GM12875 (cell line): ENCODE measurements around the gene TRAPPC13.
"Not testable (repeated sequence)": the region's sequence is repeated elsewhere in the genome, so short reads cannot be mapped to it uniquely, and the experiment has no call there.

ENCODE experiments used
- H3K4me3 ChIP-seq: one replicate; pipeline ENCODE4 v1.5.1; 2011; ENCODE audit warnings: low read depth, low read length, control low read depth
- TF ChIP-seq, protein P1 (sequence below): IDR thresholded peaks from 2 replicates; pipeline ENCODE4 v1.5.1; 2011; ENCODE audit warnings: low read depth, mild to moderate bottlenecking, control low read depth, inconsistent platforms, low read length, moderate library complexity, borderline replicate concordance; ENCODE audit not compliant: insufficient read depth

The TRAPPC13 gene

DNA sequence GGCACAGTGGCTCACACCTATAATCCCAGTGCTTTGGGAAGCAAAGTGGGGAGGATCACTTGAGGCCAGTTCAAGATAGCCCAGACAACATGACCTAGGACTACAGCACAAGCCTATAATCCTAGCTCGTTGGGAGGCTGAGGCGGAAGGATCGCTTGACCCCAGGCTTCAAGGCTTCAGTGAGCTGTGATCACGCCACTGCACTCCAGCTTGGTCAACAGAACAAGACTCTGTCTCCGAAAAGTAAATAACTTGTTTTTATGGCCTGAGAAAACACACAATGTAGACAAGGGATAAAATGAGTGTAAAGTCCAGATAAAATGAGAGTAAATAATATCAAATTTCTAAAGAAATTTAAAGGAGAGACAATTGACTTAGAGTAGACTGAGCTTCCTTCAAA, 26.3 kb downstream of the TRAPPC13 start:
- TF ChIP-seq, protein P1, sequence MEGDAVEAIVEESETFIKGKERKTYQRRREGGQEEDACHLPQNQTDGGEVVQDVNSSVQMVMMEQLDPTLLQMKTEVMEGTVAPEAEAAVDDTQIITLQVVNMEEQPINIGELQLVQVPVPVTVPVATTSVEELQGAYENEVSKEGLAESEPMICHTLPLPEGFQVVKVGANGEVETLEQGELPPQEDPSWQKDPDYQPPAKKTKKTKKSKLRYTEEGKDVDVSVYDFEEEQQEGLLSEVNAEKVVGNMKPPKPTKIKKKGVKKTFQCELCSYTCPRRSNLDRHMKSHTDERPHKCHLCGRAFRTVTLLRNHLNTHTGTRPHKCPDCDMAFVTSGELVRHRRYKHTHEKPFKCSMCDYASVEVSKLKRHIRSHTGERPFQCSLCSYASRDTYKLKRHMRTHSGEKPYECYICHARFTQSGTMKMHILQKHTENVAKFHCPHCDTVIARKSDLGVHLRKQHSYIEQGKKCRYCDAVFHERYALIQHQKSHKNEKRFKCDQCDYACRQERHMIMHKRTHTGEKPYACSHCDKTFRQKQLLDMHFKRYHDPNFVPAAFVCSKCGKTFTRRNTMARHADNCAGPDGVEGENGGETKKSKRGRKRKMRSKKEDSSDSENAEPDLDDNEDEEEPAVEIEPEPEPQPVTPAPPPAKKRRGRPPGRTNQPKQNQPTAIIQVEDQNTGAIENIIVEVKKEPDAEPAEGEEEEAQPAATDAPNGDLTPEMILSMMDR = no peak
- no peak overlapping the region for H3K4me3 ChIP-seq

DNA sequence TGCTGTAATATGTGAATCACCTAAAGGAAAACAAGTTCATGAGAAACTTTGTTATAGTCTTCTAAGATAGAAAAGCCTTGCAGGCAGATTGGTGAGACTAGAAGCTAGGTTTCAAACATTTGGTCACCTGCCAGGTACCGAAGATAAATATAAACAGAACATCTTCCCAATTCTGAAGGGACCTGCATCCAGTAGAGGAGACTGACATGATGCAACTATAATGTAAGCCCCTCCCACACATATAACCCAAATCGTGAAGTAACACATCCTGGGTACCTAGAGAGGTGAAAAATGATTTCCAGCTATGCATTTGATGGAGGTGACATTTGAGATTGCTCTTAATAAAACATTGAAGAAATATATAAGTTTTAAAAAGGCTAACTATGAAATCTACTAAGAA, 29.9 kb downstream of the TRAPPC13 start:
- no peak overlapping the region for H3K4me3 ChIP-seq
- TF ChIP-seq, protein P1 = no peak

DNA sequence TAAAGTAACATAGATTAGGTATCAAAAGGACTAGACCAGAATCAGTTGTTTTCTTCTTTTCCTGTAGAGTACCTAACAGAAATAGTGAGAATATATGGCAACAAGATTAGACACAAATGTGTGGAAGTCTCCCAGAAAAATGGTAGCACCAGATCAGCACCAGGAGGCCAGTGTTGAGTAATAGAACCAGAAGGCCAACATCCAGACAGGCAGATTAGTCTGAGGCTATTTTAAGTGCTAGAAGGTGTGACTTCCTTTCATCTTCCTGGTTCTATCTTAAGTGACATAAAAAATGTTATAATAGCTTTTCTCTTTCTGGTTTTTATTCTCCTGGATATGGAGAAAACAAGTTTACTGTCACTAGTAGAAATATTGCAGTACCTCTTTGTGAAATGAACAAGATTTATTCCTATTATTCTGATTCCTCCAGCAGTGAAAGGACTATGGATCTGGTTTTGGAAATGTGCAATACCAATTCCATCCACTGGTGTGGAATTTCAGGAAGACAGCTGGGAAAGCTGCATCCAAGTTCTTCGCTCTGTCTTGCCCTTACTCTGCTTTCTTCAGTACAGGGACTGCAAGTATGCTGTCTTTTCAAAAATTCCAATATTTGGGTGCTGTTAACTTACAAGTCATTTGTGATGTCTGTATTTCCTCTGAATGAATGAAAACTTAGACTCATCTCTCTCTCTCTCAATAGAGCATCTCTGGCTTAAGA, 39.1 kb downstream of the TRAPPC13 start:
- no peak overlapping the region for H3K4me3 ChIP-seq
- TF ChIP-seq, protein P1 = peak; percentile 5; the same call in 1 of the 2 replicates

GRCh38 chr5:65668696-65669095, 43.9 kb downstream of the TRAPPC13 start:
- no peak overlapping the region for H3K4me3 ChIP-seq
- TF ChIP-seq, protein P1 = no peak

DNA sequence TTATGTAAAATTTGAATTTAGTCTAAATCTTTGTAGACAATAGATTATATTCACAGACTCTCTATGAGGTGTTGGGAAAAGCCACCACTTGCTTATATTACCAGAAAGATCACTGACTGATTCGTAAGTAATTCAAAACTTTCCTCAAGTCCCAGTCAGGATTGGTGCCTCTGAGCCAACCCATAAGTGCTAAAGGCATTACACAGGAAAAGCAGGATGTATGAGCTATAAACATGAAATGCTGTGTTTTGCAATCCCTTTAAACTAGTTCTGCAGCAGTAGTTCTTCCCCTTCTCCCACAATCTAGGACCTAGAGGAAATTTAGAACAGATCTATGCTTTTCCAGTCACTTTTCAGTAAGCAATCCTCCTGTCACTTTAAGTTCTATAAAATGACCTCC, 48.0 kb downstream of the TRAPPC13 start:
- H3K4me3 ChIP-seq = no peak overlapping the region
- TF ChIP-seq, protein P1 = no peak

- TF ChIP-seq, protein P1 = no peak
These were observed 49.9 kb downstream of the TRAPPC13 start for GRCh38 chr5:65674749-65675148.

GRCh38 chr5:65676056-65676455, 51.2 kb downstream of the TRAPPC13 start:
- not testable (repeated sequence) for H3K4me3 ChIP-seq

More at GRCh38 chr5:65674749-65675148, 49.9 kb downstream of the TRAPPC13 start:
- H3K4me3 ChIP-seq = no peak overlapping the region
